ENCODE results near the gene EME1.
"Not testable (repeated sequence)": the region's sequence is repeated elsewhere in the genome, so short reads cannot be mapped to it uniquely, and the experiment has no call there.

- not testable (repeated sequence) for TF ChIP-seq CTCF (IDR thresholded peaks at IDR 0.05; ENCODE audit: borderline replicate concordance, extremely low read depth, low read length, poor library complexity, severe bottlenecking); EZH2 (IDR thresholded peaks at IDR 0.05; ENCODE audit: borderline replicate concordance, low read depth, low read length, severe bottlenecking)
Measured at GRCh38 chr17:50428126-50428525, 55.1 kb downstream of the EME1 start.

All from DND-41 (cell line).